Myocyte (in vitro differentiated cells): ENCODE measurements around the gene EME2. TPM values are rescaled to one million over a fixed set of nuclear protein-coding genes. Genes with fewer than 3 reads are reported as not detected.

Source experiments
- DNase-seq: peaks from one replicate; pipeline ENCODE4 v3.0.0-alpha.2; 2012; ENCODE audit warnings: low read depth
- microRNA-seq: library from miRNA; unstranded; fragments of <30 nt; microRNA quantifications from one replicate; pipeline ENCODE4, GENCODE V29; 2016
- total RNA-seq: library from RNA; depleted of rRNA; stranded (reverse); fragments of >200 nt; gene quantifications from 2 replicates; pipeline ENCODE4 v1.2.3, GENCODE V29; 2014

EME2 gene
- total RNA-seq, 1 donor from 2014 or later: 15.0 TPM

GRCh38 chr16:1817716-1818115 lies 45.1 kb downstream of the EME2 start:
- DNase-seq: no peak

DNA sequence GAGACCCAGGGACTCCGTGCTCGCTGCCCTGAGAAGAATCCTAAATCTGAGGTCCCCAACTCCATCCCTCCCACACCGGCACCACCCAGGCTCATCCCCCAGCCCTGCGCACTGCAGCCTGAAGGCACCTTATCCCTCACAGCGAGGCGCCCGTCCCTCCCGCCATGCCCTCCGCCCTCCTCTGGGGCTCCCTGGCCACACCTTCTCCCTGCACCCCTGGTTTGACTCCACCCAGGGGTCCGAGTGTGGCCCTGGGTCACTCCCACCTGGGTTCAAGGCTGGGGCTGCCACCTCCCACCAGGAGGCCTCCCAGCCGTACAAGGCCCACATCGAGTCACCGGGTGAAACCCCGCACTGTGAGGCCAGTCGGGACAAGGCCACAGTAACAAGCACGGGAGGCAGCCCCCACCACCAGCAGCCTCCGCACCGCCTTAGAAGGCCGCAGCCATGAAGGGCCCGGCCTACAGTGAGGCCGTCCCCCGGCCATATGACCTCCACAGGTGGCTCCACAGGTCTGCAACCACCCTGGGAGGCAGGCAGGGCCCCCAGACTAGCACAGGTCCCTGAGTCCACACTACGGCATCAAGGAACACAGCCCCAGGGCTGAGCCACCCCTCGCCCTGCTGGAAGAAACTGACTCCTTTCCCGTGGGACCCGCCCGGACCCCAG lies 45.7 kb downstream of the EME2 start:
- DNase-seq: no peak

DNA sequence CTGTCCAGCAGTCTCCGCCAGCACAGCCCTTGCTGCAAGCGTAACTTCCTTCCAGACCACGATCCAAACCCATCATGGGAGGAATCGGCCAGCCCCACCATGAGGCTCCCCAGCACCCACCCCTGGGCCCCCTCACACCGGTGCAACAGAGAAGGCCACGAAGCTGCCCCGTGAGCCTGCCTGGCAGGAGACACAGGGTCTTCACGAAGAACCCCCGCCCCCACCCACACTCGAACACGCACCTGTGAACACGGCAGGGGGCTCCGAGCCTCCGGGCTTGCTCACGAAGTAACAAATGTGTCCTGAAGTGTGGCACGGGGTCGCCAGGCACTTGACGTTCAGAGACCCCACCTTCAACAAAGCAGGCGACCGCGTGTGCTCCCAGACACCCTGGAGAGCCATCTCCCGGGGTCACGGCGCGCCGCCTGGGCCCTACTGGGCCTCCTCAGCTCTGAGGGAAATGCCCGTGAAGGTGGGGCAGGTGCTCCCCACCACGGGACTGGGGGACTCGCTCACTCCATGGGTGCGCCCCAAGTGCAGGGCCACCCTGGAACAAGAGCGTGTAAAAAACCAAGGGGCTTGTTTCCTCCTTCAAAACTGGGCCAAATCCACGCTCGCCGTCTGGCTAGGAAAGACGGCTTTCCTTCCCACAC lies 46.4 kb downstream of the EME2 start:
- no peak for DNase-seq

GRCh38 chr16:1819611-1820010 lies 47.0 kb downstream of the EME2 start:
- DNase-seq: no peak

- DNase-seq: no peak
Observed at GRCh38 chr16:1820096-1820945, 47.7 kb downstream of the EME2 start.

GRCh38 chr16:1820946-1821290 lies 48.3 kb downstream of the EME2 start:
- DNase-seq: no peak

DNA sequence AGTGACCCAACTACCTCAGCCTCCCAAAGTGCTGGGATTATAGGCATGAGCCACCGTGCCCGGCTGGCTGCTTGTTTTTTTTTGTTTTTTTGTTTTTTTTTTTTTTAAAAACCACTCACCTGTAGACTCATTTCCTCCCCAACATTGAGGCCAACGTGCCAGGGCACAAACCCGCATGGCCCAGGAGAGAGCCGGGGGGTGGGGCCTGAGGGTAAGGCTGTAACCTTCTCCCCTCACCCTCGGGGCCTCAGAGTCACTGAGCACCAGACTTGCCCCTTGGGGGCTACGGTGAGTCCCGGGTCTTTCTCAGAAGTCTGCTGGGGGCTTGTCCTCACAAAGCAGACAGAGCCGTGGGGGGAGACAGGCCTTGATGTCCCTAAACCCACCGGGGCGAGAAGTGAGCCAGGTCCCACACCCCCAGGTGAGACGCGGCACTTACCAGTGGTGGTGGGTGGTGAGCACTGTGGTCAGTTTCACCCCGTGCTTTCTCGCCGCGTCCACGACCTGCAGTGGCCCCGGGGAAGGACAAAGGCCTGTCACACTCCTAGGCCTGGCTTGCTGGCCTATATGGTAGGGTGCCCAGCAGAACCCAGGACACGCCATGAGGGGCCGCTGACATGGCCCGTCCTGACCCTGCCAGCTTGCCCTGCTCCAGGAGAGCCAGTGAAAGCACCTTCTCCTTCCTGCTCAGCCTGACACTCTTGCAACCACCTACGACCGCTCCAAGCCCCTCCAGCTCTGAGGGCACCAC lies 49.4 kb downstream of the EME2 start:
- no peak for DNase-seq

DNA sequence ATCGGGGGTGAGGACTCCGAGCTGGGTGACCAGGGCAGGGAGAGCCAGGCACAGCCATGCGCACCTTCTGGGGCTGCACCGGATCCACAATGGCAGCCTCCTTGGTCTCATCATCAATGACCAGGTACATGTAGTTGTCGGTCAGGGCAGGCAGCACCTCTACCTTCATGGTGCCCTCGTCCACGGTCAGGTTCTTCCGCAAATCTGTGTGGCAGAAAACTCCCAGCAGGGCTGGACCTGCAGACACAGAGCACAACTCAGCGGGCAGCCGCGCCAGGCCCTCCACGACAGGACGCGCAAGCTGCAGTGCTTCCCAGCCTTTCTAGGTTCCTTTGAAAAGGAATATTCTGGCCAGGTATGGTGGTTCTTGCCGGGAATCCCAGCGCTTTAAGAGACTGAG lies 50.2 kb downstream of the EME2 start:
- DNase-seq: no peak

DNA sequence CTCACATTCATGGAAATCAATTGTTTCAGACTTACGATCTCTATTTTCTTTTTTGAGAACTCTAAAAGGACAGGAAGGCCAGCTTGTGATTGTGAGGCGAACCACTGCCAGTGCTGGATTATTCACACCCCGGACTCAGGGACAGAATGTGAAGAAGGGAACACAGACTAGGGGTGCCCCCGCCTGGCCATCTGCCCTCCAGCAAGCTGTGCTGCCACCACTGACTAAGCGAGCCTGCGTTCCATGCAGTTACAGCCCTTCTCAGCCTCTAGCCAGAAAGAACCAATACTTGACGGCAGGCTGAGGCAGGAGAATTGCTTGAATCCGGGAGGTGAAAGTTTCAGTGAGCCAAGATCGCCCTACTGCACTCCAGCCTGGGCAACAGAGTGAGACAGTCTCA lies 51.2 kb downstream of the EME2 start:
- peak; percentile 59 for DNase-seq

DNA sequence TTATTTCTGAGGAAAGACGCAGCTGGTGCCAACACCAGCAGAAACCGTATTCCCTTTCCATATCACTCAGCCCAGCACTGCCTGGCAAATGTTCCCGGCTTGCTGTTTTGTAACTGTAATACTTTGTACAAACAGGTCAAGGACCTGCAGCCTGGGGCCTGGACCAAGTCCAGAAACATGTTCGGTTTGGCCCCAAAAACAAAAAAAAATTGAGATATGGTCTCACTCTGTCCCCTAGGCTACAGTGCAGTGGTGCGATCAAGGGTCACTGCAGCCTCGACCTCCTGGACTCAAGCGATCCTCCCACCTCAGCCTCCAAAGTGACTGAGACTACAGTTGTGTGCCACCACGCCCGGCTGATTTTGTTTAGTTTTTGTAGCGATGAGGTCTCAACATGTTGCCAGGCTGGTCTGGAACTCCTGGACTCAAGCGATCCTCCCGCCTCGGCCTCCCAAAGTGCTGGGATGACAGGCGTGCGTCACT lies 52.8 kb downstream of the EME2 start:
- no peak for DNase-seq

Small RNAs within 50 kb of the gene (microRNA-seq; reads per million reads assigned to microRNA genes)
- gene MIR3177: 4.0 reads per million, percentile 16 among the genes with 10 or more reads in this experiment

Other genes starting within 250 kb of the EME2 start
- gene TMEM204, start 239.1 kb upstream of the EME2 start, total RNA-seq: 0.45 TPM in 1 of 2 replicates, not detected in the other
- 12.8 and 16.7 TPM in 2 replicates for gene IFT140, start 160.7 kb upstream of the EME2 start, total RNA-seq
- gene CRAMP1, start 160.4 kb upstream of the EME2 start, total RNA-seq: 7.8 and 8.4 TPM in 2 replicates
- gene JPT2, start 94.5 kb upstream of the EME2 start, total RNA-seq: 20.1 and 24.7 TPM in 2 replicates
- gene MAPK8IP3, start 66.6 kb upstream of the EME2 start, total RNA-seq: 90.3 and 108 TPM in 2 replicates
- gene NME3, start 1.3 kb upstream of the EME2 start, total RNA-seq: 51.2 and 61.2 TPM in 2 replicates
- gene MRPS34, start 324 bp downstream of the EME2 start, total RNA-seq: 152 TPM in 2 replicates
- gene SPSB3, start 9.8 kb downstream of the EME2 start, total RNA-seq: 27.0 and 39.6 TPM in 2 replicates
- gene NUBP2, start 10.2 kb downstream of the EME2 start, total RNA-seq: 114 and 157 TPM in 2 replicates
- not detected in 2 replicates for gene IGFALS, start 20.9 kb downstream of the EME2 start, total RNA-seq
- gene HAGH, start 54.0 kb downstream of the EME2 start, total RNA-seq: 178 and 182 TPM in 2 replicates
- gene FAHD1, start 54.4 kb downstream of the EME2 start, total RNA-seq: 48.6 and 53.2 TPM in 2 replicates
- gene MEIOB, start 99.4 kb downstream of the EME2 start, total RNA-seq: not detected in 2 replicates
- gene HS3ST6, start 145.6 kb downstream of the EME2 start, total RNA-seq: not detected in 2 replicates
- 23.2 and 26.8 TPM in 2 replicates for gene MSRB1, start 170.4 kb downstream of the EME2 start, total RNA-seq
- gene RPL3L, start 181.9 kb downstream of the EME2 start, total RNA-seq: 4.0 and 5.8 TPM in 2 replicates
- 206 and 226 TPM in 2 replicates for gene NDUFB10, start 186.7 kb downstream of the EME2 start, total RNA-seq
- 1,943 and 2,126 TPM in 2 replicates for gene RPS2, start 192.0 kb downstream of the EME2 start, total RNA-seq
- 0.24 TPM in 1 of 2 replicates, not detected in the other for gene RNF151, start 194.0 kb downstream of the EME2 start, total RNA-seq
- gene TBL3, start 199.2 kb downstream of the EME2 start, total RNA-seq: 46.8 and 66.4 TPM in 2 replicates
- 1.1 and 3.1 TPM in 2 replicates for gene NOXO1, start 208.7 kb downstream of the EME2 start, total RNA-seq
- 19.9 and 22.6 TPM in 2 replicates for gene GFER, start 211.4 kb downstream of the EME2 start, total RNA-seq
- gene SYNGR3, start 217.2 kb downstream of the EME2 start, total RNA-seq: 0.51 and 2.7 TPM in 2 replicates
- 33.5 and 50.3 TPM in 2 replicates for gene ZNF598, start 237.0 kb downstream of the EME2 start, total RNA-seq
- gene NPW, start 247.0 kb downstream of the EME2 start, total RNA-seq: 0.29 and 0.83 TPM in 2 replicates